HK-2 (cell line): Measurements from ENCODE around the gene HOATZ.

Source experiments
- DNase-seq: peaks from one replicate; pipeline ENCODE4 v3.0.0-alpha.2; 2018; ENCODE audit not compliant: unreplicated experiment

Gene HOATZ

GRCh38 chr11:111514216-111515031 is at the start of gene HOATZ:
HOATZ (plus strand) TSS chr11:111514778; CDS start chr11:111514785, 7 bp downstream.
- no peak for DNase-seq

- DNase-seq = no peak
These were observed 49.2 kb upstream of the HOATZ start for GRCh38 chr11:111465400-111465799.

GRCh38 chr11:111466615-111467014 is 48.0 kb upstream of the HOATZ start:
- DNase-seq = no peak

GRCh38 chr11:111469200-111469599 is 45.4 kb upstream of the HOATZ start:
- no peak for DNase-seq

GRCh38 chr11:111472228-111472627 is 42.4 kb upstream of the HOATZ start:
- DNase-seq = no peak

- DNase-seq = no peak
These were observed 40.1 kb upstream of the HOATZ start for GRCh38 chr11:111474432-111474831.

- DNase-seq = no peak
These were observed 38.2 kb upstream of the HOATZ start for GRCh38 chr11:111476366-111476765.

- no peak for DNase-seq
These were observed 37.6 kb upstream of the HOATZ start for GRCh38 chr11:111476956-111477355.

- no peak for DNase-seq
These were observed 36.7 kb upstream of the HOATZ start for GRCh38 chr11:111477898-111478297.

GRCh38 chr11:111479666-111480065 is 34.9 kb upstream of the HOATZ start:
- DNase-seq = no peak

- no peak for DNase-seq
These were observed 31.1 kb upstream of the HOATZ start for GRCh38 chr11:111483431-111483830.

GRCh38 chr11:111490496-111490895 is 24.1 kb upstream of the HOATZ start:
- no peak for DNase-seq

GRCh38 chr11:111494040-111494439 is 20.5 kb upstream of the HOATZ start:
- DNase-seq = no peak

GRCh38 chr11:111499483-111499882 is 15.1 kb upstream of the HOATZ start:
- no peak for DNase-seq

- DNase-seq = no peak
These were observed 14.1 kb upstream of the HOATZ start for GRCh38 chr11:111500481-111500880.

GRCh38 chr11:111502611-111503010 is 12.0 kb upstream of the HOATZ start:
- DNase-seq = no peak

- DNase-seq = no peak
These were observed 4.3 kb upstream of the HOATZ start for GRCh38 chr11:111510311-111510710.

GRCh38 chr11:111512296-111513239 is 2.0 kb upstream of the HOATZ start, which contains the start of gene BTG4:
BTG4 (minus strand) TSS chr11:111512386; CDS start chr11:111498776, 13,610 bp downstream.
- DNase-seq = no peak

GRCh38 chr11:111513240-111513605 is 1.4 kb upstream of the HOATZ start:
- no peak for DNase-seq

- no peak for DNase-seq
These were observed 1.0 kb downstream of the HOATZ start for GRCh38 chr11:111515591-111515990.

- DNase-seq = no peak
These were observed 4.1 kb downstream of the HOATZ start for GRCh38 chr11:111518668-111519067.

GRCh38 chr11:111520560-111520959 is 6.0 kb downstream of the HOATZ start:
- DNase-seq = no peak

GRCh38 chr11:111521135-111521534 is 6.6 kb downstream of the HOATZ start:
- no peak for DNase-seq
